ENCODE data around the gene KIT.
"Not testable (repeated sequence)": the region's sequence is repeated elsewhere in the genome, so short reads cannot be mapped to it uniquely, and the experiment has no call there.

The KIT gene

DNA sequence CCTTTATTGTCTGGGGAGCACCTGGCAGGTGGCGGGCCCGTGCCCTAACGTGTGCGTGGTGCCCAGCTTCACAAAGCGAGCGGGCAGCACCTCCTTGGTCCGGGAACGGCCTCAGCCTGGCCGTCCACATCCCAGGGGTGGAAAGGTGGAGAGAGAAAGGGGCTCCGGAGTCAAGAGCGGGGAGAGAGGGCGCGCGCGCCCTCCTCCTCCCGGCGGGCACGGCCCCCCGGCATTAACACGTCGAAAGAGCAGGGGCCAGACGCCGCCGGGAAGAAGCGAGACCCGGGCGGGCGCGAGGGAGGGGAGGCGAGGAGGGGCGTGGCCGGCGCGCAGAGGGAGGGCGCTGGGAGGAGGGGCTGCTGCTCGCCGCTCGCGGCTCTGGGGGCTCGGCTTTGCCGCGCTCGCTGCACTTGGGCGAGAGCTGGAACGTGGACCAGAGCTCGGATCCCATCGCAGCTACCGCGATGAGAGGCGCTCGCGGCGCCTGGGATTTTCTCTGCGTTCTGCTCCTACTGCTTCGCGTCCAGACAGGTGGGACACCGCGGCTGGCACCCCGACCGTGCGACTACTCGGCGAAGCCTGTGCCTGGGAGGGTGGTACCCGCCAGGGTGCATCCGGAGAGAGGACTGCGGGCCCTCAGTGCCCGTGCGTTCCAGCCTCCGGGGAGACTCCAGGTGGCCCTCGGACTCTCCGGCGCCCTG is at the start of gene KIT:
TSS of gene KIT (plus strand) at position 407 of the 701 bp plus-strand sequence. CDS start at position 465, 58 bp downstream.
- DNase-seq: no peak

DNA sequence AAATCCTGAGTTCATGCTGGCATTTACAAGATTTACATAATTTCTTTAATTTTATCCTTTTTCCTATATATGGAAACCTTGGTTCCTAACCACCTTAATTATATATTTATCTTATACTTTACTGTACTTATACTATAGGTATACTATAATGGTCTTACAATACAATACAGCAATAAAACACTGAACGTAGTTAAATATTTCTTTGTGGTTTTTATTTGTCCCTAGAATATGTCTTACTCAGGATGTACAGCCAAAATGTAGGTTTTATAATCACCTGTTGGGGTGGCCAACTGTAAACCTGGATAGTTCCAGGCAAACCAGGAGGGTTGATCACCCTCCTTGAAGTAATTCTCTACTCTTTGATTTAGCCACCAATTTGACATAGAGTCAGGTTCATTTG is 48.4 kb upstream of the KIT start:
- DNase-seq: no peak

DNA sequence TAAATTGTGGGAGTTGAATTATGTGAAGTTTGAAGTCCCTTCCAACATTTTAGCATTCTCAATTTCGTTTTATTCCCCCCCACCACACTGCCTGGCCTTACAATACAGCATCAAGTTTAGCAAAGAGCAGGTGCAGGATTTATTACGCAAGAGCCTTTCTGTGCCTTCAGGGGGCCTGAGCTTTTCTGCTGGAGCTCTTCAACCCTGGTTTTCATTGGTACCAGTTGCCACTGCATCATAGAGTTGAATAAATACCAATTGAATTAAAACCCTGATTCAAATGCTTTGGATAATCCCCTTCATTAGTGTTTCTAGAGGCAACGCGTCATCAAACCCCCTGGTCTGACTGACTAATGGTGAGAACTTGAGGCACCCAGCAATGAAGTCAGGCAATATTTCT is 43.6 kb upstream of the KIT start:
- no peak for DNase-seq

DNA sequence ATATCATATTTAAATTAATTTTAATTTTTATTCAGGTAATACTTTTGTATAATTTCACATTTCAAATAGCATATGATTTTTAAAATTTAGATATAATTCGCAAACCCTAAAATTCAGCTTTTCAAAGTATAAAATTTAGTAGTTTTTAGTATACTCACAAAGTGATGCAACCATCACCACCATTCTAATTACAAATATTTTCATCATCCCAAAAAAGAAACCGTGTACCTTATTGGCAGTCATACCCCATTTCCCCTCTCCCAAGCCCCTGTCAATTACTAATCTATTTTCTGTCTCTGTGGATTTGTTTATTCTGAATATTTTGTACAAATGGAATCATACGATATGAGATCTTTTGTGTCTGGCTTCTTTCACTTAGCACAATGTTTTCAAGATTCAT is 37.0 kb upstream of the KIT start:
- DNase-seq: no peak

DNA sequence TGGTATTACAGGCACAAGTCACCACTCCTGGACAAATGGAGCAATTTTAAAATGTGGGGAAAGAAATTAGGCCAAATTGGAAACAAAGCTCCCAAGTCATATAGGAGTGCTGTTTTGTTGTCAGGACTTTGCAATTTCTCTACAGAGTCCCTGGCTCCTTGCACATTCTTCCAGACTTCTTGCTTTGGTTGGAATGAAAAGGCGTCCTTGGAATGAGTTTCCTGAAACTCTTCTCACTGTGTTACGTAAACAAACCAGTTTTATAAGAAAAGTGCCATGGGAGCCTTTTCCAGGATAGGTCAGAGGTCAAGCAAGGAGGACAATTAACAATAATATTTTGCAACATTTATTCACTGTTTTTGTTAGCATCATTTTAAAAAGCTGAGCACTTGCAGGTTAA is 32.4 kb upstream of the KIT start:
- DNase-seq: no peak

DNA sequence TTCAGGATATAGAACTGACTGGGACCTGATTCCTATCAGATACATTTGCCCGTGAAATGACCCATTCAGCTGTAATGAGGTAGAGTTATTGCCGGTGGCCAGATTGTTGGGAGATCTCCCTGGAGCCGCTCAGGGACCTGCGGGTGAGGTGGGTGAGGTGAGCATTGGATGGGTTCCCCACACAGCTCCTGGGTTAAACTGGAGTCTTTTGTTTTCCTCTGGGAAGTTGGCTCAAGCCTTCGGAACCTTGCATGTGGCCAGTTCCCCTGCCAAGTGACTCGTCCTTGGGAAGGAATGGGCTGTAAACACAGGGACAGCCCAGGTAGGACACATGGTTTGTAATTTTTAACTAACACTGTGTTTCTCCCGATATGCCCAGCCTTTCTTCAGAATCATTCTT is 31.6 kb upstream of the KIT start:
- no peak for DNase-seq

DNA sequence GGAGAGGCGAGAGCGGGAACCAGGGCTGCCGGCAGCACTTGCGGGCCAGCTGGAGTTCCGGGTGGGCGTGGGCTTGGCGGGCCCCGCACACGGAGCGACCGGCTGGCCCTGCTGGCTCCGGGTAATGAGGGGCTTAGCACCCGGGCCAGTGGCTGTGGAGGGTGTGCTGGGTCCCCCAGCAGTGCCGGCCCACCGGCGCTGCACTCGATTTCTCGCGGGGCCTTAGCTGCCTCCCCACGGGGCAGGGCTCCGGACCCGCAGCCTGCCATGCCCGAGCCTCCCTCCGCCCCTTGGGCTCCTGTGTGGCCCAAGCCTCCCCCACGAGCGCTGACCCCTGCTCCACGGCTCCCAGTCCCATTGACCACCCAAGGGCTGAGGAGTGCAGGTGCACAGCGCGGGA is 25.2 kb upstream of the KIT start:
- no peak for DNase-seq

DNA sequence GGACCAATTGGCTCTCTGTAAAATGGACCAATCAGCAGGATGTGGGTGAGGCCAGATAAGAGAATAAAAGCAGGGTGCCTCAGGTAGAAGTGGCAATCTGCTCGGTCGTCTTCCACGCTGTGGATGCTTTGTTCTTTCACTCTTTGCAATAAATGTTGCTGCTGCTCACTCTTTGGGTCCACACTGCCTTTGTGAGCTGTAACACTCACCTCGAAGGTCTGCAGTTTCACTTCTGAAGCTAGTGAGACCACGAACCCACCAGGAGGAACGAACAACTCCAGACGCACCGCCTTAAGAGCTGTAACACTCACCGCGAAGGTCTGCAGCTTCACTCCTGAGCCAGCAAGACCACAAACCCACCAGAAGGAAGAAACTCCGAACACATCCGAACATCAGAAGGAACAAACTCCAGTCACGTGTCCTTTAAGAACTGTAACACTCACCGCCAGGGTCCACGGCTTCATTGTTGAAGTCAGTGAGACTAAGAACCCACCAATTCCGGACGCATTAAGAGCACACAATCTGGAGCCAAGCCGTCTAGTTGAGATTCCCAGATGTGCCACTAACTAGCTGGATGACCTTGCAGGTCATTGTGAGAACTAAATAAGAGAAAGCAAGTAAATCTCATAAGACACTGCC is 24.5 kb upstream of the KIT start:
- not testable (repeated sequence) for DNase-seq

DNA sequence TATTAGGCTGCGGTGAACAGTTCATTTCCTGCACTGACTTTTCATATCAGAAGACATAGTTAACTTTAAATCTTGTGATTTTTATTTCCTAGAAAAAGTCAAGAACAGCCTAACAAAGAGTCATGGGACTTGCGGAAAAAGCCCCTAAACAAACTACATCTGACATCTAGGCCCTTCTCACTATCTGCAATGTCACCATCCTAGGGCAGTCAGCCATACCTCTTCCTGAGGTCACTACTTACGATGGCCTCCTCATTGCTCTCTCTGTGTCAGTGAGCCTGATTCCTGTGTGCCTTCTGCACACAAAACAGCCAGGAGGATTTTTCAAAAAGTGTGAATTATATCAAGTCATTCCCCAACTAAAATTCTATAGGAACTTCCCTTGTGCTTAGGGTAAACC is 22.4 kb upstream of the KIT start:
- no peak for DNase-seq

DNA sequence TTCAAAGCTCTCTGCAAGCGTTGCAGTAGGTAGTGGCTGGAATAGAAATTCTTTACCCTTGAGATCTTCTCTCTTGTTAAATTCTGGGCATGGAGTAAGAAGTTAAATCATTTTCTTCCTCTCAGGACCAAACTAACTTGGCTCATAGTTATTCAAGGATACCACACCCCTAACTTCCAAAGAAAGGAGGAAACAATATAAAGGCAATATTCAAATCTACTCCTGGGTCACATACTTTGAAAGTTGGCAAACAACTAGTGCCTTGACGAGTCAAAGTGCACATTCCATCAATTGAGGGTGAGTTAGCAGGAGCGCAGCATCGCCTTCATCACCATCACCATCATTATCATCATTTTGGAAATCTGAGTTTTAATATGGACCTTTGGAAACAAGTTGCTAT is 20.4 kb upstream of the KIT start:
- no peak for DNase-seq

DNA sequence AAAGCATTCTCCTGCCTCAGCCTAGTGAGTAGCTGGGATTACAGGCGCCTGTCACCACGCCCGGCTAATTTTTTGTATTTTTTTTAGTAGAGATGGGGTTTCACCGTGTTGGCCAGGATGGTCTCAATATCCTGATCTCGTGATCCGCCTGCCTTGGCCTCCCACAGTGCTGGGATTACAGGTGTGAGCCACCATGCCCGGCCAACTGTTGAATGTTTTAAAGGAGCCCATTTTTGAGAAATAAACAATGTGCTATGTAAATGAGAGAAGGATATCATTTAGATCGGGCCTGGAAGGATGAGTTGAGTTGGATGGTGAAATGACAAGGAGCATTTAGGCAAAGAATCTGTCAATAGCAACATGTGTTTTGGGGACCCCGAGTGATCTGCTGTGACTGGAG is 16.7 kb upstream of the KIT start:
- not testable (repeated sequence) for DNase-seq

DNA sequence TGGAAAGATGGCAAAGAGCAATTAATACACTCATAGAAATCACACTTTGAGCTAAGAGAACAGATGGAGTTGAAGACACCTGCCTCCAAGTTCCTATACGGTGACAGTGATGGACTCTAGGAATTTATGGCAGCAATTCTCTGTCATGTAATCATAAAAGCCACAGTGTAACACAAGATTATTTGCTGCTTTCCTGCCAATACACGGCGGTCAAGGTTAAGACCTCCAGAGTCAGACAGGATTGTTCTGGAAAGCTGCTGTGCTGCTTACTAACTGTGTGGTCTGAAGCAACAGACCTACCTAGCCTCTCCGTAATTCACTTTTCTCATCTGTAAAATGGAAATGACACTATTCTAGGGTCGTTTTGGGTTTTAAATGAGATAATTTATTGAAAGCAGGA is 14.6 kb upstream of the KIT start:
- DNase-seq: no peak

DNA sequence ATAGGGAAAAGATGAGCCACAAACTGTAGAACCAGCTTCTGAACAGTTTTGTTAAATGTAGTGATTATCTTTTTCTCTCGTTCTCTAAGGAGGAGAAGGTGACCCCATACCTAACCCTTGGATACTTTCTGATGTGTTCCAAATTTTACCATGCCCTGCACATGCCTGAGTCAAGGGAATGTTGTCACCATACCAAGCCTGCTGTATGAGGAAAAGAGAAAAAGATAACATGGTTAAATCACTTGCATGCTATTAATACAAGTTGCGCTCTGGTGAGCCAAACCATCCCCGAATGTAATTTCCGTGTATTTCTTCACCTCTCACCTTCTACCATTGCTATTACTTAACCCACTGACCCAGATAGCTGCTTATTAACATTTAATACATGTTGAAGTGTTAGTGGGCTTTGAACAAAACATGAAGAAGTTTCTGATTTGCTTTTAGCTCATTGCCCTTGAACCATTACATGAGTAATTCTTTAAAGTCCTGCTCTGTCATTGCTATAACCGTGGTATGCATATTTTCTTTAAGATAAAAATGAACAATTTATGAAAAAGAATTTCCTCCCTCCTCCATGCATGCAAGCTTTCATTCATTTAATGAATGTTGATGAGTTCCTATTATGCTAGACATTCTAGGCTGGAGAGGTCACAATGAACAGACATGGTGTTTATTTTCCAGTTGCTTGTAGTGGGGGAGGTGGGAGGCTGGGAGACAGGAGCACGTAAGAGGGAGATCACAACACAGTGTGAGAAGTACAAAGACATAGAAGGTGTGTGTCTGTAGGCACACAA is 13.6 kb upstream of the KIT start:
- no peak for DNase-seq

DNA sequence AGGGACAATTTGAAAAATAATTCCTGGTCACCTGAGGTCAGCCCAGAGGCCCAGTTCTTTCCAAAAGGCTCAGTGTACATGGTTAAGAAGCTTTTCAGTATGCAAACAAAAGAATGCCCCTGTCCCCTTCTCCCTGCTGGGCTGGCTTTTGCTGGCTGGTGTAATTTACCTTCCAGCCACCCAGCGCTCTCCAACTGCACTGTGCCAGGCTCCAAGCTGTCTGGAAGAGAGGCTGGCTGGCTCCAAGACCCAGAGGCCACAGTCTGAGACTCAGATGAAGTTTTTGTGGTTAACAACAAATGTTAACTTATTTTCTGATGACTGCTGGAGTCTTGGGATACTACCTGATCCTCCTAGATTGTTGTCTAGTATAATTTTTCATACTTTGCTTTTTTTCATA is 11.9 kb upstream of the KIT start:
- DNase-seq: no peak

DNA sequence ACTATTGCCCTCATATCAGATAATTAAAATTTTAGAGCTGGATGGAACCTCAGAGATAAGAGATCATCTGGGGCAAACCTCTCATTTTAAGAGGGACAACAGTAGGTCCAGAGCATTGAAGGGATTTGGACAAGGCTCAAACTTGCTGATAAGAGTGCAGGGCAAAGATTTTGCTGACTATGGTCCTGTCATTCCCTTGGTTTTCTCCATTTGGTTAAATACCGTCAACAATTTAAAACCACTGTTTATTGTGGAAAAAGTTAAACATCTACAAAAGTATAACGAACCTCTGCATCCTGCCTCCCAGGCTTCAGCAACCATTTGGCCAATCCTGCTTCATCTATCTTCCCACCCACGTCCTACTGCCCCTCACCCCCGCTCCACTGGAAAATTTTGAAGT is 10.7 kb upstream of the KIT start:
- no peak for DNase-seq

DNA sequence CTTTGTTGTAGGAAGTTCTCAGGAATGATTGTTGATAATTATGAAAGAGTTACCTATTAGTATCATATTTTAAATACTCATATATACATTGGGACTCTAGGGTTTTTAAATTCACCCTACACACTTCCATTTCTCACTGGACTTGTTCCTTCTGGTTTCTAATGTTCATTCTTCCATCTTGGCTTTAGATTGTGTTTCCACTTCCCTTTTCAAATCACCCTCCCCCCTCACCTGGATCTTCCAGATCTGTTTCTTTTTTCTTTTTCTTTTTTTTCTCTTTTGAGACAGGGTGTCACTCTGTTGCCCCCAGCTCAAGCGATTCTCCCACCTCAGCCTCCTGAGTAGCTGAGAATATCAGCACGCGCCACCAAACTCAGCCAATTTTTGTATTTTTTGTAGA is 6.7 kb upstream of the KIT start:
- DNase-seq: no peak

DNA sequence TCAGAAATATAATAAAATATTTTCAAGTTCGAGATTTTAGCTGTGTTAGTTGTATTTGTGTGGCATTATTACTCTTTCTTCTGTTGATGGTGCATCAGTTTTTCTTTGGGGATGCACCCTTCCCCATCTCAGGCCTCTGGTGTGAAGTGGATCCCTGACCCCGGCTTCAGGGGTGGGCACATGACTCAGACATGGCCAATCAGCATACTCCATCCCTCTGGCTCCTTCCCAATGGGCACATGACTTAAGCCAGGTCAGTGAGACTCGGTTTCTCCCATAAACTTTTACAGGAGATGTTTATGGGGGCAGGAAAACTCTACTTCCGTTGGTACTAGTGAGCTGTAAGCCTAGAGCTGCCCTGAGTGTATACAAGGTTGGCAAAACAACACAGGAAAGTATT is 3.0 kb upstream of the KIT start:
- DNase-seq: no peak

DNA sequence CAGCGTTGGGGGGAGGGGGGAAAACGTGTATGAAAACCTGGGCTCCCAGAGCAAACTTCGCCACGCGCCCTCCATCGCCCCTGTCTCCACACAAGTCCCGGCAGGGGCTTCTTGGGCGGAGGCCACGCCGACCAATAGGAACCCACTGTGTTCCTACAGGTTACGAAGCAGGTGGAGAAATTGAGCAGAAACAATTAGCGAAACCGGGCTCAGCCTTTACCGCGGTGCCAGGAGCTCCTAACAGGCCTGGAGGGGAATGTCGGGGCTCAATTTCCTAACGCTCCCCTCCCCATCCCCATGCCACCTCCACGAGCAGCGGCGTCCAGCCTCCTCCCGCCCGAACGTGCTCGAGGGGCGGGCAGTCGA is 589 bp upstream of the KIT start:
- DNase-seq: no peak

DNA sequence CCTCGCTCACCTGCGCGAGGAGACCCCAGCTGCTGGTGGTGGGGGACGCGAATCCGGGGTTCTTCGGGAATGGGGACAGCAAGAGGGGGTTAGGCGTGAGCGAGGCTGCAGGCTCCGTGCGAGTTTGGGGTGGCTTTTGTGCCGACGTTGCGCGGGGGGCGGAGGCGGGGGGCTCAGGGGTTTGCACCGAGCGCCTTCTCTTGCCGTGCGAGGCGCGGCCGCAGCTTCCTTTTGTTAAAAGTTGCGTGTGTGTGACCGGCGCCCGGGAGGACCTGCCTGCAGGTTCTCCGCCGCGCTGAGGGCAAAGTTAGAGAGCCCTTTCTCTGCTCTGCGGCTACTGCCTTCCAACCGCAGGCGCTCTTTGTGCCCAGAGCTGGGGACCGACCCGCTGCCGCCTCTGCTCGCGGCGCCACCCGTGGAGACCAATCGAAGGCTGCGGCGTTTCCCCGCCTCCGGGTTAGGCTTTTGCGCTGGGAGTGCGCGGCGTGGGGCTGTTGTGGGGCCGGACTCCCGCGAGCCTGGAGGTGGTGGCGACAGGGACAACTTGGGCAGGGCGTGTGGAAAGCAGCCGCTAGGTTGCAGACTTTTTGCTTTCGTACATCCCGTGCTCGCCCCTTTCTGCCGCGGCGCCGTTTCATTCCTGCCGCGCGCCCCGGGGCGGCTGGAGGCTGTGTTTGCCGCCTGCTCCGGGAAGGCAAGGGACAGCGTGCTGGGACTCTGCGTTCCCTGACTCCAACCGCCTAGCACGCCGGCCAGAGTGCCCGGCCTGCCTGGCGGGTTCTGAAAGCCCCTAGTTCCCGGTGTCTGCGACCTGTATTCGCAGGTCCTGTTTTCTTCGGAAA is 716 bp downstream of the KIT start:
- peak; percentile 10 for DNase-seq

DNA sequence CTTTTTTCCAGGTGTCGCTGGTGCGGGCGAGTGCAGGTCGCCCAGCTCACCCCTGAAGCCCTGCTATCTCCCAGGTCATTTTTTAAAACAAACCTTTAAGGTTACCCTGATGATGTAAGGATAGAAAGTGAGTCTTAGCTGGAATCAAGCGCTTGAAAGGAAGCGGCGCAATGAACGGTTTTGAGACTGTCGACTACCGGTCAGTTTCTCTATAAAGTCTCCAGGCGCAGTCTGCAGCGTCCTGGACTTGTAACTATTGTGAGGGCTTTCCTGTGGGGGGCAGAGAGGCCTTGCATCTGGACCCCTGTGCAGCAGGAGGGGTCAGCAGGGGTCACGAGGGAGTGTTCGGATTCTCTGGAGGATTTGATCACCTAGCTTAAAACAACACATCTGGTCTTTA is 1.6 kb downstream of the KIT start:
- DNase-seq: no peak

DNA sequence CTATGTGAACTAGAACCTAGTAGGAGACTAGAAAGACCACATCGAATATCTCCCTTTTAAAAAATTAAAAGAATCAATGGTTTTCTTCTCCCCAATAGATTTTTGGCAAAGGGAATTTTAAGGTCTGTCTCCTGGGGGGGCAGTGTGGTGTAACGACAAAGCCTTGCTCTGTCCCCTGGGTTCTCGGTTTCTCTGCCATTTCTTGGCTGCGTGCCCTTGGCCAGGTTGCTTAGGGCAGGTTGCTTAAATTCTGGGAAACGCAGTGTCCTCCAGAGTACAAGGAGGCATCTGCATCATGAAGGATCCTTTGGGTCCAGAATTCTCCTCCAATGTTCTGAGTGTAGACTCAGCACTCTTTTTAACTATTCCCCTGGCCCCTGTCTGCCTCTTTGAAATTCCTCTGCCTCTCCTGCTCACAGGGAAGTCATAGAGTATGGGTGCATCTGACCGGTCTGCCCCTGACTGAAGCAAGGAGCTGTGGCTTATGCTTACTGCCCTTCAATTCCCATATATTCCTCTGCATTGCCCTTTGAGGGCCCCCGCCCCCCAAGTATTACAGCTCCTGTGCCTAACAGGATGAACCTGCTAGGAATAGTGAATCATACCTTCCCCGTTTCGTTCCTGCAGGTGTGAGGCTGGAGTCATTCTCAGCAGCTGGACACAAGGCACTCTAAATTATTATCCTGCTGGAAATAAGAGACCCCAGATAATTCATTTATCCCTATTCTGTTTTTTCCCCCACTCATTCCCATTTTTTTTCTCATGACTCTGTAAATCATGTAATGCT is 2.2 kb downstream of the KIT start:
- DNase-seq: no peak

DNA sequence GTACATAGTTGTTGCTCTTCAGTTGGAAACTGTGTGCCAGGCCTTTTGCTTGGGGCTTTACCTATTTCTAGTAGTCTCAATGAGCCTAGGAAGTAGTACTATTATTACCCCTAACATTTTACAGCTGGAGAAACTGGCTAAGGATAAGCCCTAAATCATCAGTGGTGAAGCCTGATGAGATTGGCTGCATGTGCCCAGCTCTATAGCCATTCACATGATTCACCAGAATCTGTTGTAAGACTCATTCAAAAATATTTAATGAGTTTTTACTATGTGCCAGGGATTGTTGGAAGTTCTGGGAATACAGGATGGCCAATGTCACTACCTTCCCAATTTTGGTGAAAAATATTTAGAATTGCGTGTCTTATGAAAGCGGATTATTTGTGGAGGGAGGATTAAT is 2.8 kb downstream of the KIT start:
- no peak for DNase-seq

DNA sequence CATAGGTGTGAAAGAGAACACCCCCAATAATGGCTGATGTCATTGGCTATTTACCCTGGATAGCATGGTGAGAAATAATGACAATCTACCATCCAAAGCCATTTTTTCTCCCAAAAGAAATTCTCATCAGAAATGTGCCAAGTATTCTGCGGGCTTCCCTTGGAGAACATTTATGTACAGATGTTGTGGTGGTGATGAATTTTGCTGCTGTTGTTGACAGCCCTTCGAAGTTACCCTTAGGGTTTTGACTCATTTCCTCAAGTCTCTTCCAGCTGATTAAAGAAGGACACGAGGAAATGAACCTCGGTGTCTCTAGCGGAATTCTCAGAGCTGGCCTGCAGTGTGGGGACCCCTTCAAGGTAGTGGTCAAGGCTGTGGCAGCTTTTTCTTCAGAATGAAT is 3.4 kb downstream of the KIT start:
- no peak for DNase-seq

All from activated CD4-positive, alpha-beta T cell treated with anti-CD3 and anti-CD28 coated beads, Interleukin-2, amount 50 U/mL, for 16 hours (primary cell).